Germinal center (tissue), 1 donor: ENCODE measurements around the gene OAS2.

Source experiments
- DNase-seq: peaks from one replicate; pipeline ENCODE4 v3.0.0; 2012; ENCODE audit warnings: mixed read lengths, low spot score

Gene OAS2

GRCh38 chr12:113060336-113060960, 82.1 kb downstream of the OAS2 start:
- DNase-seq: no peak

- DNase-seq: no peak
Measured at GRCh38 chr12:113061061-113061694, 82.9 kb downstream of the OAS2 start.
